H1 (cell line): ENCODE data around the gene CAV3. TPM values are rescaled to one million over a fixed set of nuclear protein-coding genes. Genes with fewer than 3 reads are reported as not detected.

Experiments
- CTCF ChIA-PET: fragments of 300-600 bp; sonication (Branson Sonifier 250); formaldehyde crosslinking; loops from one replicate; lab custom pipeline; 2021; ENCODE audit not compliant: partially characterized antibody; lab: Charles Lee
- POLR2A ChIA-PET: fragments of 300-600 bp; sonication (Branson Sonifier 250); formaldehyde crosslinking; loops from one replicate; lab custom pipeline; 2021; ENCODE audit warnings: inconsistent platforms; ENCODE audit not compliant: partially characterized antibody; lab: Charles Lee
- DNase-seq, 2 experiments: peaks; one replicate each; pipeline versions ENCODE4 v3.0.0 to v3.0.0-alpha.2; 2010 to 2022; ENCODE audit warnings: low spot score in 2 of 2, low read depth in 1 of 2, mixed read lengths in 1 of 2
- FAIRE-seq: peaks from 2 replicates; lab custom pipeline; 2011; peaks lifted over from hg19 to GRCh38; lab: Jason Lieb, UNC
- H2AFZ ChIP-seq: 2 replicates; pipeline ENCODE4 v1.8.1; 2012; ENCODE audit warnings: low read length, inconsistent platforms
- H2AK5ac ChIP-seq: 2 replicates; pipeline ENCODE4 v1.6.1; 2013; ENCODE audit warnings: low read depth, low read length
- H2BK120ac ChIP-seq: replicated peaks from 2 replicates; pipeline ENCODE3; 2013; ENCODE audit warnings: low read depth, low read length, inconsistent platforms
- H2BK12ac ChIP-seq: 2 replicates; pipeline ENCODE4 v1.6.1; 2013; ENCODE audit warnings: low read depth, low read length
- H2BK15ac ChIP-seq: 2 replicates; pipeline ENCODE4 v1.6.1; 2013; ENCODE audit warnings: low read length
- H2BK20ac ChIP-seq: 2 replicates; pipeline ENCODE4 v1.6.1; 2013; ENCODE audit warnings: low read length
- H2BK5ac ChIP-seq: 2 replicates; pipeline ENCODE4 v1.6.1; 2013; ENCODE audit warnings: low read depth, low read length
- H3K14ac ChIP-seq: 2 replicates; pipeline ENCODE4 v1.6.1; 2013; ENCODE audit warnings: inconsistent platforms; ENCODE audit not compliant: insufficient read length
- H3K18ac ChIP-seq: 2 replicates; pipeline ENCODE4 v1.6.1; 2013; ENCODE audit warnings: low read length; ENCODE audit errors: extremely low read depth
- H3K23ac ChIP-seq: 2 replicates; pipeline ENCODE4 v1.6.1; 2013; ENCODE audit warnings: inconsistent platforms; ENCODE audit not compliant: insufficient read length
- H3K23me2 ChIP-seq: 2 replicates; pipeline ENCODE4 v1.6.1; 2013; ENCODE audit warnings: low read depth, low read length
- H3K27ac ChIP-seq: 2 replicates; pipeline ENCODE4 v1.6.1; 2011; ENCODE audit warnings: low read depth, low read length, inconsistent platforms
- H3K27me3 ChIP-seq, 4 experiments: replicated peaks in 1 of 4; 1 replicate in 1 of 4; 2 replicates in 3 of 4; pipeline versions ENCODE4 v1.6.1 to v1.8.1; 2011 to 2013; ENCODE audit warnings: low read length in 3 of 4, mild to moderate bottlenecking in 3 of 4, inconsistent platforms in 2 of 4, mixed read lengths in 2 of 4, moderate library complexity in 1 of 4; ENCODE audit not compliant: control insufficient read depth in 3 of 4, insufficient read depth in 3 of 4; ENCODE audit errors: extremely low read depth in 1 of 4
- H3K36me3 ChIP-seq, 4 experiments: 2 replicates each; pipeline versions ENCODE4 v1.6.1 to v1.8.1; 2011 to 2013; ENCODE audit warnings: mild to moderate bottlenecking in 4 of 4, low read length in 3 of 4, moderate library complexity in 2 of 4, control low read depth in 1 of 4, inconsistent platforms in 1 of 4; ENCODE audit not compliant: insufficient read depth in 4 of 4, control insufficient read depth in 2 of 4
- H3K4ac ChIP-seq: replicated peaks from 2 replicates; pipeline ENCODE3; 2013; ENCODE audit warnings: low read length, low read depth, mixed read lengths, inconsistent platforms; ENCODE audit not compliant: insufficient read length
- H3K4me1 ChIP-seq, 4 experiments: replicated peaks in 1 of 4; 1 replicate in 1 of 4; 2 replicates in 3 of 4; pipeline versions ENCODE4 v1.6.1 to v1.8.1; 2011 to 2013; ENCODE audit warnings: low read length in 3 of 4, inconsistent platforms in 2 of 4, mixed read lengths in 1 of 4; ENCODE audit not compliant: insufficient read depth in 4 of 4, control insufficient read depth in 3 of 4
- H3K4me2 ChIP-seq, 2 experiments: 2 replicates each; pipeline versions ENCODE4 v1.6.1 to v1.8.1; 2011 to 2013; ENCODE audit warnings: low read depth in 2 of 2, low read length in 2 of 2, control low read depth in 1 of 2, inconsistent platforms in 1 of 2, mild to moderate bottlenecking in 1 of 2; ENCODE audit not compliant: insufficient read depth in 1 of 2
- H3K4me3 ChIP-seq, 4 experiments: fragments of 200-600, 300-600 bp in 1 of 4; sonication (generic), shearing (Covaris generic), sonication (Bioruptor Twin) in 1 of 4; 2 replicates each; pipeline versions ENCODE4 v1.5.1 to v1.8.1; 2011 to 2016; ENCODE audit warnings: low read length in 4 of 4, low read depth in 3 of 4, control low read depth in 2 of 4, inconsistent platforms in 2 of 4, mild to moderate bottlenecking in 2 of 4, mixed read lengths in 1 of 4, moderate library complexity in 1 of 4; ENCODE audit not compliant: insufficient read depth in 2 of 4; ENCODE audit errors: extremely low read depth in 1 of 4
- H3K56ac ChIP-seq: replicated peaks from 2 replicates; pipeline ENCODE3; 2013; ENCODE audit warnings: low read depth, mild to moderate bottlenecking, mixed read lengths, low read length, inconsistent platforms; ENCODE audit not compliant: insufficient read length
- H3K79me1 ChIP-seq: 2 replicates; pipeline ENCODE4 v1.6.1; 2013; ENCODE audit warnings: low read depth, low read length, control low read depth
- H3K79me2 ChIP-seq, 2 experiments: 2 replicates each; pipeline versions ENCODE4 v1.6.1 to v1.8.1; 2012 to 2013; ENCODE audit warnings: low read length in 2 of 2, mild to moderate bottlenecking in 2 of 2, inconsistent platforms in 1 of 2; ENCODE audit not compliant: insufficient read depth in 2 of 2, control insufficient read depth in 1 of 2
- H3K9ac ChIP-seq, 4 experiments: replicated peaks in 1 of 4; 1 replicate in 1 of 4; 2 replicates in 3 of 4; pipeline versions ENCODE4 v1.6.1 to v1.8.1; 2011 to 2013; ENCODE audit warnings: low read depth in 3 of 4, low read length in 3 of 4, control low read depth in 2 of 4, mild to moderate bottlenecking in 2 of 4, moderate library complexity in 2 of 4, inconsistent platforms in 1 of 4; ENCODE audit errors: extremely low read depth in 1 of 4
- H3K9me3 ChIP-seq, 2 experiments: 2 replicates each; pipeline versions ENCODE4 v1.6.1 to v1.8.1; 2012 to 2013; ENCODE audit warnings: mild to moderate bottlenecking in 2 of 2, moderate library complexity in 2 of 2, control low read depth in 1 of 2, inconsistent platforms in 1 of 2, low read depth in 1 of 2, low read length in 1 of 2, mixed read lengths in 1 of 2; ENCODE audit not compliant: insufficient read depth in 2 of 2
- H4K20me1 ChIP-seq, 2 experiments: replicated peaks in 1 of 2; 2 replicates each; pipeline versions ENCODE3 to v1.8.1; 2011 to 2013; ENCODE audit warnings: inconsistent platforms in 2 of 2, low read length in 2 of 2, mild to moderate bottlenecking in 1 of 2; ENCODE audit not compliant: insufficient read depth in 2 of 2, control insufficient read depth in 1 of 2
- H4K5ac ChIP-seq: 2 replicates; pipeline ENCODE4 v1.6.1; 2013; ENCODE audit warnings: low read length, low read depth, mixed read lengths, inconsistent platforms; ENCODE audit not compliant: insufficient read length
- H4K8ac ChIP-seq: 2 replicates; pipeline ENCODE4 v1.8.0; 2013; ENCODE audit warnings: mild to moderate bottlenecking, moderate library complexity, low read length, inconsistent platforms; ENCODE audit not compliant: insufficient read depth; ENCODE audit errors: extremely low read depth
- H4K91ac ChIP-seq: replicated peaks from 2 replicates; pipeline ENCODE3; 2013; ENCODE audit warnings: low read length, mixed read lengths, inconsistent platforms; ENCODE audit not compliant: insufficient read length
- WGBS, 2 experiments: shearing (Covaris generic) in 1 of 2; methylation state at CpG; one replicate each; pipeline versions ENCODE4 v1.1.6 to v1.1.7; 2013 to 2015; ENCODE audit warnings: low lambda C conversion rate in 2 of 2, mixed read lengths in 2 of 2, inconsistent platforms in 1 of 2, low coverage in 1 of 2, missing lambda C conversion rate in 1 of 2; ENCODE audit not compliant: insufficient replicate concordance in 2 of 2, insufficient coverage in 1 of 2, insufficient read length in 1 of 2; ENCODE audit errors: extremely low coverage in 1 of 2, missing lambda C conversion rate in 1 of 2; 5-methylcytosine and 5-hydroxymethylcytosine counted together
- polyA plus RNA-seq, 7 experiments: library from polyadenylated mRNA; depleted of rRNA in 3 of 7; stranded (reverse) in 5 of 7; unstranded in 2 of 7; fragments of >200 nt in 5 of 7; fragments of 200-250 nt in 2 of 7; gene quantifications; 1 replicate in 5 of 7; 2 replicates in 1 of 7; 4 replicates in 1 of 7; pipeline versions ENCODE4 v1.2.1 to v1.2.3, GENCODE V29; 2011 to 2013; ENCODE audit warnings: missing spikeins in 2 of 7, mixed read lengths in 2 of 7
- total RNA-seq: library from RNA; stranded (reverse); fragmentation: NEBNext Ultra II Directional; extraction: Animal tissue kit (Norgen Biotek cat#: 25700); gene quantifications from 2 replicates; pipeline ENCODE4 v1.2.1, GENCODE V29; 2021

CAV3 gene
- total and polyA plus RNA-seq, 2 of the 8 experiments (the other 6 are each of a cell fraction or from before 2014, with no cell fraction given) = not detected

DNA sequence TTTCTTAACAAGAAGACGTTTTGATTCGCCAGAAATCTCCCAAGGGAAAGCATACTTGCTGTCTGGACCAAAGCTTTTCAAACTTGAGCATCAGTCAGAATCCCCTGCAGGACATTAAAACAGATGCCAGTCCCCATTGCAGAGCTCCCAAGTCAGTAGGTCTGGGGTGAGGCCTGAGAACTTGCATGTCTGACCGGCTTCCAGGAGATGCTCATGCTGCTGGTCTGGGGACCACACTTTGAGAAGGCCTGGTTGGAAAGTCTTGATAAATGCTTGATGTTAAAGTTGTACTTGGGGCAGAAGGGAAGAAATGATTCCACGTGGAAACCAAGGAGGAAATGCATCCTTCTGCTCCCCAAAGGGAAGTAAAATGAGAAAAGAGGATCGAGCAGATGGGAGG lies 24.3 kb upstream of the CAV3 start:
- FAIRE-seq = no peak
- no peak for DNase-seq

More for the DNA sequence above, 24.3 kb upstream of the CAV3 start:
- Histone ChIP-seq H3K4me2 (no peak overlapping the region), H3K9ac (no peak overlapping the region), H2BK15ac (no peak overlapping the region), H4K8ac (no peak overlapping the region), H3K79me1 (no peaks in the 10 kb centered on the region), H3K18ac (no peak overlapping the region), H3K23ac (no peak overlapping the region), H2BK12ac (no peak overlapping the region), H4K20me1 (peaks cover 0 to 4% of the 10 kb centered on the region in 2 experiments), H3K56ac (no peak overlapping the region), H3K14ac (no peak overlapping the region), H2BK20ac (no peak overlapping the region), H3K27me3 (peaks cover 32 to 56% (median 55%) of the 10 kb centered on the region in 4 experiments), H3K23me2 (no peaks in the 10 kb centered on the region), H4K91ac (no peak overlapping the region), H3K4me1 (no peaks in the 10 kb centered on the region; a peak in 1 of 7 replicates), H3K4me3 (no peak overlapping the region), H3K4ac (no peak overlapping the region), H3K27ac (no peak overlapping the region), H2AK5ac (no peak overlapping the region), H2AFZ (no peak overlapping the region), H3K9me3 (peaks cover 0 to 6% of the 10 kb centered on the region in 2 experiments; a peak in 1 of 4 replicates), H2BK5ac (no peak overlapping the region), H3K36me3 (no peaks in the 10 kb centered on the region), H3K79me2 (no peaks in the 10 kb centered on the region), H4K5ac (no peak overlapping the region), H2BK120ac (no peak overlapping the region)
- CTCF ChIA-PET = interaction anchor here (0.9 to 2.0 kb wide), 3 partner anchors 46 to 595 kb away, joined by 3 to 6 read pairs (median 3); no protein-coding TSS in a partner anchor
- WGBS, 2 experiments = 86% methylated on average over 5 of the region's 5 CpGs; no CpG with 5 or more reads in 1 of the 2 experiments
- POLR2A ChIA-PET = no interaction called here
